ENCODE results near the gene SEMA4D. TPM values are rescaled to one million over a fixed set of nuclear protein-coding genes. Genes with fewer than 3 reads are reported as not detected.

SEMA4D gene
- total RNA-seq, 4 donors from 2014 or later, result 31.1 to 59.2 (median 42.1) TPM

- intact Hi-C loops (cut with DNase I; ENCODE audit: low total_unique reads), result no loop called here
- 74 to 82% methylated on average over 6 of the region's 6 CpGs for WGBS, 2 donors
- TF ChIP-seq POLR2A (IDR thresholded peaks at IDR 0.05), result no peak
- TF ChIP-seq CTCF (IDR thresholded peaks at IDR 0.05), result no peak
- DNase-seq (ENCODE audit: low spot score in 2 of 2), result peak in 1 of 2 donors; percentile 34
- H3K4me3 ChIP-seq (ENCODE audit: low read depth, poor library complexity, severe bottlenecking), result no peak overlapping the region
Observed at GRCh38 chr9:89484475-89485404, 13.2 kb downstream of the SEMA4D start.

- peak in 1 of 2 donors; percentile 89 for DNase-seq (ENCODE audit: low spot score in 2 of 2)
- intact Hi-C loops (cut with DNase I; ENCODE audit: low total_unique reads), result no loop called here
- peak in 1 of 3 donors; percentile 17 for TF ChIP-seq CTCF (IDR thresholded peaks at IDR 0.05)
- TF ChIP-seq POLR2A (IDR thresholded peaks at IDR 0.05), result no peak
- 62 to 71% methylated on average over 16 to 18 of the region's 18 CpGs for WGBS, 2 donors
- no peak overlapping the region for H3K4me3 ChIP-seq (ENCODE audit: low read depth, poor library complexity, severe bottlenecking)
Observed at GRCh38 chr9:89483592-89484474, 14.1 kb downstream of the SEMA4D start.

GRCh38 chr9:89482901-89483361 is 15.0 kb downstream of the SEMA4D start:
- intact Hi-C loops (cut with DNase I; ENCODE audit: low total_unique reads), result no loop called here
- H3K4me3 ChIP-seq (ENCODE audit: low read depth, poor library complexity, severe bottlenecking), result no peak overlapping the region
- TF ChIP-seq CTCF (IDR thresholded peaks at IDR 0.05), result no peak
- WGBS, 2 donors, result 86 to 94% methylated on average over 9 of the region's 9 CpGs
- peak in 1 of 2 donors; percentile 62 for DNase-seq (ENCODE audit: low spot score in 2 of 2)

GRCh38 chr9:89482056-89482851 is 15.7 kb downstream of the SEMA4D start:
- TF ChIP-seq POLR2A (IDR thresholded peaks at IDR 0.05), result no peak
- no peak for TF ChIP-seq CTCF (IDR thresholded peaks at IDR 0.05)
- peak in 1 of 2 donors; percentile 81 for DNase-seq (ENCODE audit: low spot score in 2 of 2)
- no peak overlapping the region for H3K4me3 ChIP-seq (ENCODE audit: low read depth, poor library complexity, severe bottlenecking)
- whole genome bisulfite sequencing, 2 donors, result 66 to 79% methylated on average over 14 to 15 of the region's 15 CpGs
- intact Hi-C loops (cut with DNase I; ENCODE audit: low total_unique reads), result no loop called here

- intact Hi-C loops (cut with DNase I; ENCODE audit: low total_unique reads), result no loop called here
- no peak overlapping the region for H3K4me3 ChIP-seq (ENCODE audit: low read depth, poor library complexity, severe bottlenecking)
- TF ChIP-seq CTCF (IDR thresholded peaks at IDR 0.05), result no peak
- no peak for TF ChIP-seq POLR2A (IDR thresholded peaks at IDR 0.05)
- peak in 1 of 2 donors; percentile 79 for DNase-seq (ENCODE audit: low spot score in 2 of 2)
- WGBS, 2 donors, result 86 to 94% methylated on average over 11 of the region's 11 CpGs
Observed at GRCh38 chr9:89481538-89481915, 16.4 kb downstream of the SEMA4D start.
